B cell (primary cell): ENCODE measurements around the gene CDH13. TPM values are rescaled to one million over a fixed set of nuclear protein-coding genes. Genes with fewer than 3 reads are reported as not detected.

ENCODE experiments used
- ATAC-seq: fragments of 200-7000 bp; cut with Tn5 transposase; one replicate; pipeline ENCODE4 v1.10.0; 2021; ENCODE audit warnings: low read depth, mild to moderate bottlenecking, moderate number of reproducible peaks, moderate library complexity
- CTCF ChIA-PET: fragments of 350-600 bp; sonication (Branson Sonifier 250); formaldehyde crosslinking; loops from one replicate; lab custom pipeline; 2021; ENCODE audit warnings: antibody characterized with exemption, inconsistent platforms; lab: Charles Lee
- POLR2A ChIA-PET: fragments of 350-600 bp; sonication (Branson Sonifier 250); formaldehyde crosslinking; loops from one replicate; lab custom pipeline; 2021; ENCODE audit warnings: antibody characterized with exemption; lab: Charles Lee
- DNase-seq: peaks from one replicate; pipeline ENCODE4 v3.0.0; 2013
- H2AFZ ChIP-seq: 2 replicates; pipeline ENCODE4 v1.6.1; 2012; ENCODE audit warnings: mild to moderate bottlenecking, low read depth, low read length; ENCODE audit not compliant: insufficient read depth, poor library complexity, severe bottlenecking
- H3K27ac ChIP-seq, 2 donors: 1 replicate in 1 of 2; 2 replicates in 1 of 2; pipeline ENCODE4 v1.5.1; 2012 to 2013; ENCODE audit warnings: low read length in 2 of 2, mild to moderate bottlenecking in 2 of 2, moderate library complexity in 1 of 2
- H3K27me3 ChIP-seq, 4 experiments: fragments of 200-600 bp in 1 of 4; sonication (generic) in 1 of 4; replicated peaks in 1 of 4; 1 replicate in 2 of 4; 2 replicates in 2 of 4; pipeline versions ENCODE4 v1.6.1 to v1.7.0; 2013 to 2016; ENCODE audit warnings: low read length in 3 of 4, mild to moderate bottlenecking in 2 of 4, mixed read lengths in 1 of 4, moderate library complexity in 1 of 4; ENCODE audit not compliant: insufficient read depth in 4 of 4, control insufficient read depth in 3 of 4; ENCODE audit errors: control extremely low read depth in 1 of 4
- H3K36me3 ChIP-seq, 2 experiments: replicated peaks in 1 of 2; 1 replicate in 1 of 2; 2 replicates in 1 of 2; pipeline versions ENCODE4 v1.6.1 to v1.7.1; 2013; ENCODE audit warnings: low read length in 1 of 2; ENCODE audit not compliant: insufficient read depth in 2 of 2, control insufficient read depth in 1 of 2; ENCODE audit errors: control extremely low read depth in 1 of 2, extremely low read depth in 1 of 2
- H3K4me1 ChIP-seq, 2 donors: fragments of 200-600 bp in 1 of 2; sonication (generic) in 1 of 2; 1 replicate in 1 of 2; 2 replicates in 1 of 2; pipeline versions ENCODE4 v1.5.1 to v1.6.1; 2013 to 2017; ENCODE audit warnings: low read length in 2 of 2; ENCODE audit not compliant: control insufficient read depth in 2 of 2, insufficient read depth in 2 of 2
- H3K4me2 ChIP-seq: replicated peaks from 2 replicates; pipeline ENCODE3; 2012; ENCODE audit warnings: mild to moderate bottlenecking, low read depth, low read length; ENCODE audit not compliant: poor library complexity, severe bottlenecking
- H3K4me3 ChIP-seq, 5 experiments: fragments of 200-600 bp in 1 of 5; sonication (generic) in 1 of 5; 1 replicate in 3 of 5; 2 replicates in 2 of 5; pipeline versions ENCODE4 v1.5.1 to v1.7.0; 2011 to 2016; ENCODE audit warnings: low read length in 4 of 5, mild to moderate bottlenecking in 4 of 5, low read depth in 2 of 5, control low read depth in 1 of 5, moderate library complexity in 1 of 5; ENCODE audit not compliant: insufficient read depth in 1 of 5; ENCODE audit errors: control extremely low read depth in 1 of 5, extremely low read depth in 1 of 5
- H3K79me2 ChIP-seq: fragments of 200-600 bp; sonication (generic); one replicate; pipeline ENCODE4 v1.6.0; 2016; ENCODE audit warnings: low read length; ENCODE audit not compliant: control insufficient read depth, insufficient read depth
- H3K9ac ChIP-seq: fragments of 200-600 bp; sonication (generic); 2 replicates; pipeline ENCODE4 v1.6.1; 2017; ENCODE audit warnings: mild to moderate bottlenecking, low read length, moderate library complexity
- H3K9me3 ChIP-seq, 3 donors: one replicate each; pipeline versions ENCODE4 v1.6.1 to v1.7.1; 2013; ENCODE audit warnings: low read length in 2 of 3; ENCODE audit not compliant: control insufficient read depth in 2 of 3, insufficient read depth in 1 of 3; ENCODE audit errors: control extremely low read depth in 1 of 3
- H4K20me1 ChIP-seq: 2 replicates; pipeline ENCODE4 v1.6.0; 2012; ENCODE audit warnings: mild to moderate bottlenecking, low read length; ENCODE audit not compliant: insufficient read depth, control insufficient read depth, poor library complexity, severe bottlenecking
- H3K27ac Mint-ChIP-seq: one replicate; pipeline ENCODE4 v1.8.0; 2021; ENCODE audit warnings: mixed read lengths
- H3K27me3 Mint-ChIP-seq: one replicate; pipeline ENCODE4 v1.8.0; 2021; ENCODE audit warnings: mixed read lengths
- H3K4me1 Mint-ChIP-seq: one replicate; pipeline ENCODE4 v1.8.0; 2021; ENCODE audit warnings: mixed read lengths
- H3K4me3 Mint-ChIP-seq: one replicate; pipeline ENCODE4 v1.8.0; 2021; ENCODE audit warnings: mixed read lengths
- H3K9me3 Mint-ChIP-seq: one replicate; pipeline ENCODE4 v1.8.0; 2022; ENCODE audit warnings: mixed read lengths; ENCODE audit not compliant: insufficient read depth
- CTCF ChIP-seq: fragments of 200-600 bp; IDR thresholded peaks from one replicate; pipeline ENCODE4 v1.8.0; 2022; ENCODE audit warnings: antibody characterized with exemption, mild to moderate bottlenecking
- EZH2 ChIP-seq: IDR thresholded peaks from 2 replicates; pipeline ENCODE4 v1.6.1; 2012; ENCODE audit warnings: borderline replicate concordance, low read depth, mild to moderate bottlenecking, moderate library complexity, low read length; ENCODE audit not compliant: insufficient read depth, poor library complexity, severe bottlenecking
- WGBS: methylation state at CpG from one replicate; pipeline ENCODE4 v1.1.5; 2013; ENCODE audit warnings: missing lambda C conversion rate; ENCODE audit not compliant: insufficient coverage; 5-methylcytosine and 5-hydroxymethylcytosine counted together
- intact Hi-C: fragments of 100-400 bp; cut with micrococcal nuclease; formaldehyde crosslinking; loops from one replicate; pipeline ENCODE4 v1.10.0; 2022
- polyA plus RNA-seq: library from polyadenylated mRNA; depleted of rRNA; stranded (reverse); fragments of >200 nt; gene quantifications from 2 replicates; pipeline ENCODE4 v1.2.3, GENCODE V29; 2012
- total RNA-seq, 2 donors: library from RNA; stranded (reverse); fragments of 120-200 nt in 1 of 2; gene quantifications; 1 replicate in 1 of 2; 2 replicates in 1 of 2; pipeline versions ENCODE4 v1.2.3 to v1.2.4, GENCODE V29; 2013 to 2022

CDH13 gene
- total and polyA plus RNA-seq, 2 donors (not counting 1 experiment from before 2014, with no cell fraction given) = not detected

DNA sequence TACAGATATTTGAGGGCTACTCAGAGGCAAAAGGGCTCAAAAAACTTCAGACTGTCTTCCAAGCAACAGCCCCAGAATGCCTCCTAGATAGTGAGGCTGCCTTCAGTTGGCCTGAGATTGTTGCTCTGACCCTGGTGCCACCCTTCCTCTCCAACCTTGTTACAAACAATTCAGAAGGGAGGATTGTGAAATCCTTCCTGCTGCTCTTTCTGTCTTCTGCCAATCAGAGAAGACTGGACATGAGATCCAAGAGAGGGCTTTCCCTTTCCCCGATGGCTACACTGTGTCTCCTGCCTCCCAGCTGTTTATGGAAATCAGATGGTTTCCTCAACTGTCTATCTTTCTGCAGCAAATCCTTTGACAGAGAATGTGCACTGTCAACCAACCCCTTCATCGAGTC, 419.9 kb downstream of the CDH13 start:
- no peaks in the 10 kb centered on the region for H4K20me1 ChIP-seq
- no peaks in the 10 kb centered on the region for H3K9me3 ChIP-seq
- POLR2A ChIA-PET = no interaction called here
- no peaks in the 10 kb centered on the region for H3K27me3 ChIP-seq
- DNase-seq (no peak), ATAC-seq (no peak)
- no peak overlapping the region for H3K4me2 ChIP-seq
- no peak overlapping the region for H3K9ac ChIP-seq
- no peaks in the 10 kb centered on the region for H3K4me1 ChIP-seq
- H3K27ac Mint-ChIP-seq = no peak overlapping the region
- H3K4me3 ChIP-seq = no peak overlapping the region
- H3K9me3 Mint-ChIP-seq = peaks cover 7% of the 10 kb centered on the region
- no peaks in the 10 kb centered on the region for H3K36me3 ChIP-seq
- H3K27ac ChIP-seq = no peak overlapping the region
- H3K4me1 Mint-ChIP-seq = no peaks in the 10 kb centered on the region
- H3K4me3 Mint-ChIP-seq = no peak overlapping the region
- CTCF ChIA-PET = no interaction called here
- intact Hi-C loops = no loop called here
- TF ChIP-seq EZH2 (no peak), CTCF (no peak)
- H3K79me2 ChIP-seq = no peaks in the 10 kb centered on the region
- no peak overlapping the region for H2AFZ ChIP-seq
- whole genome bisulfite sequencing = 36% methylated on average over 1 of the region's 2 CpGs
- no peaks in the 10 kb centered on the region for H3K27me3 Mint-ChIP-seq

GRCh38 chr16:83051451-83051850, 424.7 kb downstream of the CDH13 start:
- Histone ChIP-seq H4K20me1 (no peaks in the 10 kb centered on the region), H3K4me1 (no peaks in the 10 kb centered on the region), H2AFZ (no peak overlapping the region), H3K27me3 (no peaks in the 10 kb centered on the region), H3K9me3 (no peaks in the 10 kb centered on the region), H3K27ac (no peak overlapping the region), H3K9ac (no peak overlapping the region), H3K4me2 (no peak overlapping the region), H3K36me3 (no peaks in the 10 kb centered on the region), H3K79me2 (no peaks in the 10 kb centered on the region), H3K4me3 (no peak overlapping the region)
- Mint-ChIP-seq H3K27ac (no peak overlapping the region), H3K4me3 (no peak overlapping the region), H3K27me3 (no peaks in the 10 kb centered on the region), H3K9me3 (peaks cover 7% of the 10 kb centered on the region), H3K4me1 (no peaks in the 10 kb centered on the region)
- WGBS = 100% methylated on average over 1 of the region's 2 CpGs
- ChIA-PET POLR2A (no interaction called here), CTCF (no interaction called here)
- intact Hi-C loops = no loop called here
- ATAC-seq (no peak), DNase-seq (no peak)
- TF ChIP-seq CTCF (no peak), EZH2 (no peak)
